Activated T-helper 2 cell treated with anti-CD3 and anti-CD28 coated beads, Interferon-gamma antibody, Interleukin-2, Interleukin-4, amounts not matched to agents 10 μg/mL and 5 μg/mL and 100 μg/mL, durations not matched to agents 14 hours and 24 hours and 36 hours (primary cell): Measurements from ENCODE around the gene UNC5C. TPM values are rescaled to one million over a fixed set of nuclear protein-coding genes. Genes with fewer than 3 reads are reported as not detected.

Source experiments
- DNase-seq: peaks from one replicate; pipeline ENCODE4 v3.0.0; 2021; ENCODE audit warnings: low spot score
- H3K27ac Mint-ChIP-seq: one replicate; pipeline ENCODE4 v1.8.0; 2021; ENCODE audit warnings: mixed read lengths
- H3K27me3 Mint-ChIP-seq: one replicate; pipeline ENCODE4 v1.8.0; 2021; ENCODE audit warnings: low read depth, mixed read lengths
- H3K36me3 Mint-ChIP-seq: one replicate; pipeline ENCODE4 v1.8.0; 2021; ENCODE audit warnings: low read depth, mixed read lengths
- H3K4me1 Mint-ChIP-seq: one replicate; pipeline ENCODE4 v1.8.0; 2021; ENCODE audit warnings: low read depth, mixed read lengths
- H3K4me3 Mint-ChIP-seq: one replicate; pipeline ENCODE4 v1.8.0; 2021; ENCODE audit warnings: low read depth, mild to moderate bottlenecking, moderate library complexity, mixed read lengths
- H3K9me3 Mint-ChIP-seq: one replicate; pipeline ENCODE4 v1.8.0; 2021; ENCODE audit warnings: mixed read lengths
- intact Hi-C: fragments of 100-400 bp; cut with micrococcal nuclease; formaldehyde crosslinking; loops from one replicate; pipeline ENCODE4 v1.15.1; 2023
- total RNA-seq: library from RNA; stranded (reverse); gene quantifications from 2 replicates; pipeline ENCODE4 v1.2.3, GENCODE V29; 2022

Gene UNC5C
- total RNA-seq, 1 donor from 2014 or later: 0.11 TPM

- DNase-seq: no peak
Measured at GRCh38 chr4:95388911-95389310, 159.9 kb downstream of the UNC5C start.

GRCh38 chr4:95387719-95388118 is 161.1 kb downstream of the UNC5C start:
- Mint-ChIP-seq H3K4me1 (peaks cover 2% of the 10 kb centered on the region), H3K27me3 (peaks cover 10% of the 10 kb centered on the region), H3K9me3 (no peaks in the 10 kb centered on the region), H3K27ac (no peak overlapping the region), H3K36me3 (no peaks in the 10 kb centered on the region), H3K4me3 (no peak overlapping the region)
- intact Hi-C loops: no loop called here
- no peak for DNase-seq

More at GRCh38 chr4:95388911-95389310, 159.9 kb downstream of the UNC5C start:
- no peaks in the 10 kb centered on the region for H3K9me3 Mint-ChIP-seq
- intact Hi-C loops: no loop called here
- H3K27ac Mint-ChIP-seq: no peak overlapping the region
- H3K4me3 Mint-ChIP-seq: no peak overlapping the region
- peaks cover 2% of the 10 kb centered on the region for H3K4me1 Mint-ChIP-seq
- H3K27me3 Mint-ChIP-seq: peaks cover 10% of the 10 kb centered on the region
- H3K36me3 Mint-ChIP-seq: no peaks in the 10 kb centered on the region

GRCh38 chr4:95386410-95386809 is 162.4 kb downstream of the UNC5C start:
- no peak for DNase-seq
- Mint-ChIP-seq H3K36me3 (no peaks in the 10 kb centered on the region), H3K4me1 (peaks cover 2% of the 10 kb centered on the region), H3K27me3 (peaks cover 10% of the 10 kb centered on the region), H3K27ac (no peak overlapping the region), H3K4me3 (no peak overlapping the region), H3K9me3 (no peaks in the 10 kb centered on the region)
- intact Hi-C loops: no loop called here

- H3K4me3 Mint-ChIP-seq: no peak overlapping the region
- intact Hi-C loops: no loop called here
- DNase-seq: no peak
- H3K36me3 Mint-ChIP-seq: no peaks in the 10 kb centered on the region
- H3K4me1 Mint-ChIP-seq: peaks cover 2% of the 10 kb centered on the region
- H3K9me3 Mint-ChIP-seq: no peaks in the 10 kb centered on the region
- peaks cover 11% of the 10 kb centered on the region for H3K27me3 Mint-ChIP-seq
- H3K27ac Mint-ChIP-seq: no peak overlapping the region
Measured at GRCh38 chr4:95381843-95382580, 166.8 kb downstream of the UNC5C start.

- no peak overlapping the region for H3K27ac Mint-ChIP-seq
- no peaks in the 10 kb centered on the region for H3K9me3 Mint-ChIP-seq
- intact Hi-C loops: no loop called here
- H3K27me3 Mint-ChIP-seq: peaks cover 6% of the 10 kb centered on the region
- no peaks in the 10 kb centered on the region for H3K4me1 Mint-ChIP-seq
- H3K4me3 Mint-ChIP-seq: no peak overlapping the region
- no peaks in the 10 kb centered on the region for H3K36me3 Mint-ChIP-seq
- DNase-seq: no peak
Measured at GRCh38 chr4:95379633-95380032, 169.1 kb downstream of the UNC5C start.

- peaks cover 2% of the 10 kb centered on the region for H3K27me3 Mint-ChIP-seq
- H3K4me1 Mint-ChIP-seq: no peaks in the 10 kb centered on the region
- no peak overlapping the region for H3K4me3 Mint-ChIP-seq
- DNase-seq: no peak
- intact Hi-C loops: no loop called here
- H3K36me3 Mint-ChIP-seq: no peaks in the 10 kb centered on the region
- no peaks in the 10 kb centered on the region for H3K9me3 Mint-ChIP-seq
- H3K27ac Mint-ChIP-seq: no peak overlapping the region
Measured at GRCh38 chr4:95377366-95377900, 171.3 kb downstream of the UNC5C start.

- Mint-ChIP-seq H3K4me3 (no peak overlapping the region), H3K27me3 (no peaks in the 10 kb centered on the region), H3K36me3 (no peaks in the 10 kb centered on the region), H3K4me1 (no peaks in the 10 kb centered on the region), H3K27ac (no peak overlapping the region), H3K9me3 (no peaks in the 10 kb centered on the region)
- no peak for DNase-seq
- intact Hi-C loops: no loop called here
Measured at GRCh38 chr4:95371476-95372224, 177.1 kb downstream of the UNC5C start.

- Mint-ChIP-seq H3K27me3 (no peaks in the 10 kb centered on the region), H3K9me3 (no peaks in the 10 kb centered on the region), H3K4me1 (peaks cover 9% of the 10 kb centered on the region), H3K36me3 (no peaks in the 10 kb centered on the region), H3K27ac (no peak overlapping the region), H3K4me3 (no peak overlapping the region)
- intact Hi-C loops: no loop called here
- no peak for DNase-seq
Measured at GRCh38 chr4:95367824-95368223, 180.9 kb downstream of the UNC5C start.

- Mint-ChIP-seq H3K4me1 (peaks cover 9% of the 10 kb centered on the region), H3K36me3 (no peaks in the 10 kb centered on the region), H3K27me3 (no peaks in the 10 kb centered on the region), H3K27ac (no peak overlapping the region), H3K4me3 (no peak overlapping the region), H3K9me3 (no peaks in the 10 kb centered on the region)
- no peak for DNase-seq
- intact Hi-C loops: no loop called here
Measured at GRCh38 chr4:95363966-95364365, 184.8 kb downstream of the UNC5C start.

GRCh38 chr4:95363559-95363925 is 185.2 kb downstream of the UNC5C start:
- Mint-ChIP-seq H3K27ac (no peak overlapping the region), H3K36me3 (no peaks in the 10 kb centered on the region), H3K4me3 (no peak overlapping the region), H3K27me3 (no peaks in the 10 kb centered on the region), H3K9me3 (no peaks in the 10 kb centered on the region), H3K4me1 (peaks cover 9% of the 10 kb centered on the region)
- intact Hi-C loops: no loop called here
- no peak for DNase-seq

- Mint-ChIP-seq H3K9me3 (no peaks in the 10 kb centered on the region), H3K4me3 (no peak overlapping the region), H3K4me1 (peaks cover 9% of the 10 kb centered on the region), H3K27ac (no peak overlapping the region), H3K36me3 (no peaks in the 10 kb centered on the region), H3K27me3 (no peaks in the 10 kb centered on the region)
- DNase-seq: no peak
- intact Hi-C loops: no loop called here
Measured at GRCh38 chr4:95362906-95363558, 185.7 kb downstream of the UNC5C start.

- H3K27me3 Mint-ChIP-seq: no peaks in the 10 kb centered on the region
- H3K4me3 Mint-ChIP-seq: no peak overlapping the region
- no peaks in the 10 kb centered on the region for H3K9me3 Mint-ChIP-seq
- no peaks in the 10 kb centered on the region for H3K36me3 Mint-ChIP-seq
- no peak for DNase-seq
- peaks cover 9% of the 10 kb centered on the region for H3K4me1 Mint-ChIP-seq
- no peak overlapping the region for H3K27ac Mint-ChIP-seq
- intact Hi-C loops: no loop called here
Measured at GRCh38 chr4:95362066-95362465, 186.7 kb downstream of the UNC5C start.

GRCh38 chr4:95361696-95361965 is 187.1 kb downstream of the UNC5C start:
- no peak for DNase-seq
- Mint-ChIP-seq H3K4me3 (no peak overlapping the region), H3K27ac (no peak overlapping the region), H3K36me3 (no peaks in the 10 kb centered on the region), H3K4me1 (peaks cover 9% of the 10 kb centered on the region), H3K27me3 (no peaks in the 10 kb centered on the region), H3K9me3 (no peaks in the 10 kb centered on the region)
- intact Hi-C loops: no loop called here
